GM19455 (cell line): ENCODE data around the gene ZACN.

Source experiments
- ATAC-seq: cut with Tn5 transposase; IDR thresholded peaks from one replicate; pipeline ENCODE4 v1.9.1; 2021; ENCODE audit not compliant: unreplicated experiment

ZACN gene

DNA sequence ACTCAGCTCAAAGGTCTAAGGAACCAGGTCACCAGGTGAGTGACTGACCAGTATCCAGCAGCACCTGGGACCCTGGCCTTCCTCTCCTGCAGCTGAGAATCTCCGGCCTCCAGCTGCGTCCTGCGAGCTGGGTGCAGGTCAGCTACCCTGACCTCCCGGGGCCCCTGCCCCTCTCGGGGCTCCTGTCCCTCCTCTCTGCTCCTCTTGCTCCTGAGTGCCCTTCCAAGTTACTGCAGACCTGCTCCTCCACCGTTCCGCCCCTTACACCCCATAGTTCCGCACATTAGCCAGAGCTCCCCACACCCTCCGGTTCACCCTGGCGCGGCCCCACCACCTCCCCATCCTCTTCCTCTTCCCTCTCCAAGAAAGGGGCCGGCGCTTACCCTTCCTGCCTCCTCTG lies 51.5 kb downstream of the ZACN start:
- no peak for ATAC-seq

GRCh38 chr17:76131051-76131691 lies 52.2 kb downstream of the ZACN start:
- no peak for ATAC-seq

- no peak for ATAC-seq
Observed at GRCh38 chr17:76131692-76132573, 53.0 kb downstream of the ZACN start.
